HCT116 (cell line): Measurements from ENCODE around the gene RPAIN. TPM values are rescaled to one million over a fixed set of nuclear protein-coding genes. Genes with fewer than 3 reads are reported as not detected.

ENCODE experiments used
- ATAC-seq: fragments of 200-7000 bp; cut with Tn5 transposase; 2 replicates; pipeline ENCODE4 v1.9.1; 2020; ENCODE audit warnings: mild to moderate bottlenecking, moderate library complexity
- BruUV-seq: library from RNA; stranded (reverse); fragments of 400-500 nt; replicated peaks from 2 replicates; lab custom pipeline; 2021; lab: Mats Ljungman, UMichigan
- CTCF ChIA-PET: fragments of 300-600 bp; sonication (Branson Sonifier 250); formaldehyde crosslinking; loops from one replicate; lab custom pipeline; 2021; ENCODE audit warnings: antibody characterized with exemption; lab: Charles Lee
- POLR2A ChIA-PET: fragments of 300-600, 350-600 bp; sonication (Branson Sonifier 250); formaldehyde crosslinking; loops from one replicate; lab custom pipeline; 2021; ENCODE audit warnings: antibody characterized with exemption; lab: Charles Lee
- RAD21 ChIA-PET, 2 experiments: fragments of 300-600 bp; sonication (Branson Sonifier 250); formaldehyde crosslinking; loops; one replicate each; lab custom pipeline; 2023; ENCODE audit warnings: low total read pairs in 2 of 2; ENCODE audit not compliant: uncharacterized antibody in 2 of 2, unreplicated experiment in 2 of 2, low non-redundant PET in 1 of 2; lab: Charles Lee
- DNase-seq: peaks from one replicate; pipeline ENCODE4 v3.0.0-alpha.2; 2010; ENCODE audit warnings: low read depth, low spot score
- H2AFZ ChIP-seq: fragments of 200-600 bp; shearing (Covaris generic), sonication (generic); 2 replicates; pipeline ENCODE4 v1.6.1; 2017; ENCODE audit warnings: low read depth, mixed run types, mixed read lengths, antibody characterized with exemption, low read length; ENCODE audit not compliant: poor library complexity, severe bottlenecking
- H3K27ac ChIP-seq: 2 replicates; pipeline ENCODE4 v1.5.1; 2012; ENCODE audit warnings: low read depth, low read length
- H3K27me3 ChIP-seq: fragments of 200-600 bp; sonication (generic); 2 replicates; pipeline ENCODE4 v1.6.1; 2016; ENCODE audit warnings: mixed run types, low read length, mixed read lengths; ENCODE audit not compliant: insufficient read depth
- H3K36me3 ChIP-seq, 2 experiments: fragments of 200-500 bp in 1 of 2; fragments of 200-600 bp in 1 of 2; sonication (Bioruptor generic) in 1 of 2; sonication (generic) in 1 of 2; 2 replicates each; pipeline versions ENCODE4 v1.5.1 to v1.6.1; 2014 to 2016; ENCODE audit warnings: low read length in 2 of 2, inconsistent platforms in 1 of 2, mixed read lengths in 1 of 2, mixed run types in 1 of 2; ENCODE audit not compliant: insufficient read depth in 2 of 2, control insufficient read depth in 1 of 2
- H3K4me1 ChIP-seq, 2 experiments: fragments of 200-600 bp in 1 of 2; sonication (generic) in 1 of 2; 2 replicates each; pipeline versions ENCODE4 v1.5.1 to v1.6.1; 2012 to 2017; ENCODE audit warnings: low read length in 2 of 2, inconsistent platforms in 1 of 2, mild to moderate bottlenecking in 1 of 2, mixed read lengths in 1 of 2, mixed run types in 1 of 2, moderate library complexity in 1 of 2; ENCODE audit not compliant: insufficient read depth in 2 of 2, control insufficient read depth in 1 of 2
- H3K4me2 ChIP-seq: fragments of 200-600 bp; sonication (generic); 2 replicates; pipeline ENCODE4 v1.6.1; 2017; ENCODE audit warnings: mixed run types, low read length, mixed read lengths
- H3K4me3 ChIP-seq, 2 experiments: fragments of 200-600 bp in 1 of 2; sonication (generic) in 1 of 2; replicated peaks in 1 of 2; 2 replicates each; pipeline ENCODE4 v1.5.1; 2011 to 2016; ENCODE audit warnings: low read length in 2 of 2, control low read depth in 1 of 2, low read depth in 1 of 2, mild to moderate bottlenecking in 1 of 2, mixed read lengths in 1 of 2, mixed run types in 1 of 2
- H3K79me2 ChIP-seq: fragments of 200-600 bp; sonication (generic); 2 replicates; pipeline ENCODE4 v1.6.1; 2017; ENCODE audit warnings: mild to moderate bottlenecking, mixed run types, low read length, moderate library complexity, mixed read lengths; ENCODE audit not compliant: insufficient read depth
- H3K9ac ChIP-seq: fragments of 200-600 bp; sonication (generic); 2 replicates; pipeline ENCODE4 v1.6.1; 2016; ENCODE audit warnings: low read length, mixed read lengths
- H3K9me2 ChIP-seq: fragments of 200-600 bp; sonication (generic), shearing (Covaris generic); 2 replicates; pipeline ENCODE4 v1.6.1; 2017; ENCODE audit warnings: mixed run types, mild to moderate bottlenecking, moderate library complexity; ENCODE audit not compliant: insufficient read depth
- H3K9me3 ChIP-seq, 2 experiments: fragments of 200-500 bp in 1 of 2; fragments of 200-600 bp in 1 of 2; sonication (Bioruptor generic) in 1 of 2; sonication (generic) in 1 of 2; 2 replicates each; pipeline ENCODE4 v1.6.1; 2014 to 2017; ENCODE audit warnings: low read length in 2 of 2, mixed read lengths in 2 of 2, inconsistent platforms in 1 of 2, low read depth in 1 of 2, mild to moderate bottlenecking in 1 of 2, mixed run types in 1 of 2, moderate library complexity in 1 of 2; ENCODE audit not compliant: control insufficient read depth in 1 of 2, insufficient read depth in 1 of 2
- H4K20me1 ChIP-seq: fragments of 200-600 bp; sonication (generic), shearing (Covaris generic); 2 replicates; pipeline ENCODE4 v1.6.1; 2017; ENCODE audit warnings: mixed run types, mild to moderate bottlenecking, moderate library complexity; ENCODE audit not compliant: insufficient read depth
- ATF3 ChIP-seq: IDR thresholded peaks from 2 replicates; pipeline ENCODE4 v1.6.1; 2012
- CBX3 ChIP-seq: IDR thresholded peaks from 2 replicates; pipeline ENCODE4 v1.6.1; 2012; ENCODE audit warnings: low read depth
- EGR1 ChIP-seq: IDR thresholded peaks from 2 replicates; pipeline ENCODE4 v1.6.1; 2012; ENCODE audit warnings: low read depth
- FOSL1 ChIP-seq: IDR thresholded peaks from 2 replicates; pipeline ENCODE4 v1.6.1; 2012; ENCODE audit warnings: low read depth
- JUND ChIP-seq: IDR thresholded peaks from 2 replicates; pipeline ENCODE4 v1.6.1; 2012
- MAX ChIP-seq: IDR thresholded peaks from 2 replicates; pipeline ENCODE4 v1.6.1; 2012
- POLR2AphosphoS5 ChIP-seq: IDR thresholded peaks from 2 replicates; pipeline ENCODE4 v1.6.1; 2011; ENCODE audit warnings: mild to moderate bottlenecking, low read depth, low read length, moderate library complexity
- SIN3A ChIP-seq: IDR thresholded peaks from 2 replicates; pipeline ENCODE4 v1.6.1; 2012; ENCODE audit warnings: low read depth
- TCF7L2 ChIP-seq: IDR thresholded peaks from 2 replicates; pipeline ENCODE4 v1.7.0; 2011; ENCODE audit warnings: borderline replicate concordance, inconsistent platforms; ENCODE audit not compliant: insufficient read depth, insufficient read length; ENCODE audit errors: extremely low read depth
- ZFX ChIP-seq: fragments of 450-650 bp; IDR thresholded peaks from 2 replicates; pipeline ENCODE4 v1.6.1; 2017
- ZNF274 ChIP-seq: fragments of 200-500 bp; sonication (Bioruptor generic); IDR thresholded peaks from 2 replicates; pipeline ENCODE4 v1.6.1; 2014; ENCODE audit warnings: mild to moderate bottlenecking, low read depth, low read length, inconsistent platforms
- intact Hi-C: fragments of 100-400 bp; cut with micrococcal nuclease; formaldehyde crosslinking; loops from 2 replicates; pipeline ENCODE4 v1.10.0; 2022
- total RNA-seq: library from RNA; stranded (reverse); gene quantifications from one replicate; pipeline ENCODE4 v1.2.1, GENCODE V29; 2021; ENCODE audit not compliant: unreplicated experiment
- TF ChIP-seq, protein P1 (sequence below): IDR thresholded peaks from 2 replicates; pipeline ENCODE4 v1.6.1; 2012; ENCODE audit warnings: low read depth

RPAIN gene
- total RNA-seq, 1 experiment from 2014 or later = 67.9 TPM

- no peaks in the 10 kb centered on the region for H3K27me3 ChIP-seq
- DNase-seq = no peak
- no peaks in the 10 kb centered on the region for H3K4me1 ChIP-seq
- peaks cover 20% of the 10 kb centered on the region for H3K79me2 ChIP-seq
- ChIA-PET POLR2A (no interaction called here), RAD21 (no interaction called here), CTCF (no interaction called here)
- H2AFZ ChIP-seq = no peak overlapping the region
- 0 out of 2 replicates have a peak, but pooled peaks cover 4% of the 10 kb centered on the region for H4K20me1 ChIP-seq
- H3K27ac ChIP-seq = no peak overlapping the region
- no peak overlapping the region for H3K9ac ChIP-seq
- no peaks in the 10 kb centered on the region for H3K9me2 ChIP-seq
- no peaks in the 10 kb centered on the region for H3K9me3 ChIP-seq
- no peak overlapping the region for H3K4me3 ChIP-seq
- H3K36me3 ChIP-seq = peaks cover 45 to 60% of the 10 kb centered on the region in 2 experiments
- H3K4me2 ChIP-seq = no peak overlapping the region
- intact Hi-C loops = no loop called here
- no peak for TF ChIP-seq TCF7L2
- no peak for TF ChIP-seq EGR1
- TF ChIP-seq FOSL1 = no peak
- no peak for TF ChIP-seq POLR2AphosphoS5
- TF ChIP-seq, protein P1, sequence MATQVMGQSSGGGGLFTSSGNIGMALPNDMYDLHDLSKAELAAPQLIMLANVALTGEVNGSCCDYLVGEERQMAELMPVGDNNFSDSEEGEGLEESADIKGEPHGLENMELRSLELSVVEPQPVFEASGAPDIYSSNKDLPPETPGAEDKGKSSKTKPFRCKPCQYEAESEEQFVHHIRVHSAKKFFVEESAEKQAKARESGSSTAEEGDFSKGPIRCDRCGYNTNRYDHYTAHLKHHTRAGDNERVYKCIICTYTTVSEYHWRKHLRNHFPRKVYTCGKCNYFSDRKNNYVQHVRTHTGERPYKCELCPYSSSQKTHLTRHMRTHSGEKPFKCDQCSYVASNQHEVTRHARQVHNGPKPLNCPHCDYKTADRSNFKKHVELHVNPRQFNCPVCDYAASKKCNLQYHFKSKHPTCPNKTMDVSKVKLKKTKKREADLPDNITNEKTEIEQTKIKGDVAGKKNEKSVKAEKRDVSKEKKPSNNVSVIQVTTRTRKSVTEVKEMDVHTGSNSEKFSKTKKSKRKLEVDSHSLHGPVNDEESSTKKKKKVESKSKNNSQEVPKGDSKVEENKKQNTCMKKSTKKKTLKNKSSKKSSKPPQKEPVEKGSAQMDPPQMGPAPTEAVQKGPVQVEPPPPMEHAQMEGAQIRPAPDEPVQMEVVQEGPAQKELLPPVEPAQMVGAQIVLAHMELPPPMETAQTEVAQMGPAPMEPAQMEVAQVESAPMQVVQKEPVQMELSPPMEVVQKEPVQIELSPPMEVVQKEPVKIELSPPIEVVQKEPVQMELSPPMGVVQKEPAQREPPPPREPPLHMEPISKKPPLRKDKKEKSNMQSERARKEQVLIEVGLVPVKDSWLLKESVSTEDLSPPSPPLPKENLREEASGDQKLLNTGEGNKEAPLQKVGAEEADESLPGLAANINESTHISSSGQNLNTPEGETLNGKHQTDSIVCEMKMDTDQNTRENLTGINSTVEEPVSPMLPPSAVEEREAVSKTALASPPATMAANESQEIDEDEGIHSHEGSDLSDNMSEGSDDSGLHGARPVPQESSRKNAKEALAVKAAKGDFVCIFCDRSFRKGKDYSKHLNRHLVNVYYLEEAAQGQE = no peak
- no peak for TF ChIP-seq JUND
- no peak for TF ChIP-seq MAX
- TF ChIP-seq ZNF274 = no peak
- no peak for TF ChIP-seq SIN3A
- no peak for TF ChIP-seq ZFX
- no peak for TF ChIP-seq CBX3
- TF ChIP-seq ATF3 = no peak
- BruUV-seq = no TSS peak
- ATAC-seq = no peak
These were observed 23.4 kb upstream of the RPAIN start for GRCh38 chr17:5396612-5397011.
